Measurements from ENCODE around the gene SUGP1. TPM values are rescaled to one million over a fixed set of nuclear protein-coding genes. Genes with fewer than 3 reads are reported as not detected.

SUGP1 gene
- total RNA-seq, 1 donor from 2014 or later = 59.1 TPM

DNA sequence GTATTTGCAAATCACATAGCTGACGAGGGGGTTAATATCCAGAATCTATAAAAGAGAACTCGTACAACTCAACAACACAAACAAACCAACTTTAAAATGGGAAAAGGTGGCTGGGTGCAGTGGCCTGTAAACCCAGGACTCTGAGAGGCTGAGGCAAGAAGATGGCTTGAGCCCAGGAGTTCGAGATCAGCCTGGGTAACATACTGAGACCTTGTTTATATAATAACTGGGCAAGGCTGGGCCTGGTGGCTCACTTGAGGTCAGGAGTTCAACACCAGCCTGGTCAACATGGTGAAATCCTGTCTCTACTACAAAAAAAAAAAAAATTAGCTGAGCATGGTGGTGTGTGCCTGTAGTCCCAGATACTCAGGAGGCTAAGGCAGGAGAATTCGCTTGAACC lies 25.4 kb downstream of the SUGP1 start:
- Histone ChIP-seq H3K27me3 (ENCODE audit: insufficient read depth, low read length) (no peaks in the 10 kb centered on the region), H3K4me1 (ENCODE audit: insufficient read depth, low read length) (no peaks in the 10 kb centered on the region), H3K9me3 (ENCODE audit: insufficient read depth, low read depth, low read length) (no peaks in the 10 kb centered on the region), H3K36me3 (ENCODE audit: insufficient read depth, low read length) (peaks cover 10% of the 10 kb centered on the region), H3K4me2 (ENCODE audit: low read length) (no peak overlapping the region), H3K27ac (ENCODE audit: low read depth, low read length) (no peak overlapping the region), H4K20me1 (ENCODE audit: insufficient read depth, low read length) (no peaks in the 10 kb centered on the region), H2AFZ (ENCODE audit: low read depth, low read length) (no peak overlapping the region), H3K4me3 (ENCODE audit: insufficient read depth, low read depth, low read length) (no peak overlapping the region), H3K79me2 (ENCODE audit: insufficient read depth, low read length) (no peaks in the 10 kb centered on the region), H3K9ac (ENCODE audit: low read length) (no peak overlapping the region)
- FAIRE-seq = no peak
- DNase-seq (ENCODE audit: low read depth) = no peak
- no peak overlapping the region for H3K27ac Mint-ChIP-seq (ENCODE audit: unreplicated experiment)
- peaks cover 23% of the 10 kb centered on the region for H3K36me3 Mint-ChIP-seq (ENCODE audit: low read depth, unreplicated experiment)
- TF ChIP-seq EZH2 (IDR thresholded peaks at IDR 0.05; ENCODE audit: insufficient read depth, low read length) = no peak
- H3K27me3 Mint-ChIP-seq (ENCODE audit: low read depth, unreplicated experiment) = no peaks in the 10 kb centered on the region
- H3K9me3 Mint-ChIP-seq (ENCODE audit: unreplicated experiment) = no peaks in the 10 kb centered on the region
- no peak overlapping the region for H3K4me3 Mint-ChIP-seq (ENCODE audit: unreplicated experiment)
- no peaks in the 10 kb centered on the region for H3K4me1 Mint-ChIP-seq (ENCODE audit: low read depth, unreplicated experiment)

DNA sequence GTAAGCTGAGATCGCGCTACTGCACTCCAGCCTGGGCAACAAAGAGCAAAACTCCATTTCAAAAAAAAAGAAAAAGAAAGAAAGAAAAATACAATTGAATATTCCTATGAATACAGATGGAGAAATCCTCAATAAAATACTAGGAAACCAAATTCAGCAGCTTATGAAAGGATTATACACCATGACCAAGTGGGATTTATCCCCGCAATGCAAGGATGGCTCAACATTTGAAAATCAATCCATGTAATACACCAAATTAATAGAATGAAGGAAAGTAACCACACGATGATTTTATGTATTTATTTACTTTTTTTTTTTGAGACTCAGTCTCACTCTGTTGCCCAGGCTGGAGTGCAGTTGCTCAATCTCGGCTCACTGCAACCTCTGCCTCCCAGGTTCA lies 27.7 kb downstream of the SUGP1 start:
- H3K36me3 Mint-ChIP-seq (ENCODE audit: low read depth, unreplicated experiment) = peaks cover 22% of the 10 kb centered on the region
- Histone ChIP-seq H3K4me1 (ENCODE audit: insufficient read depth, low read length) (no peaks in the 10 kb centered on the region), H3K4me3 (ENCODE audit: insufficient read depth, low read depth, low read length) (no peak overlapping the region), H2AFZ (ENCODE audit: low read depth, low read length) (no peak overlapping the region), H4K20me1 (ENCODE audit: insufficient read depth, low read length) (no peaks in the 10 kb centered on the region), H3K27me3 (ENCODE audit: insufficient read depth, low read length) (no peaks in the 10 kb centered on the region), H3K9ac (ENCODE audit: low read length) (no peak overlapping the region), H3K79me2 (ENCODE audit: insufficient read depth, low read length) (no peaks in the 10 kb centered on the region), H3K9me3 (ENCODE audit: insufficient read depth, low read depth, low read length) (no peaks in the 10 kb centered on the region), H3K36me3 (ENCODE audit: insufficient read depth, low read length) (peaks cover 13% of the 10 kb centered on the region), H3K4me2 (ENCODE audit: low read length) (no peak overlapping the region), H3K27ac (ENCODE audit: low read depth, low read length) (no peak overlapping the region)
- H3K4me1 Mint-ChIP-seq (ENCODE audit: low read depth, unreplicated experiment) = no peaks in the 10 kb centered on the region
- no peak for DNase-seq (ENCODE audit: low read depth)
- TF ChIP-seq, protein P1, sequence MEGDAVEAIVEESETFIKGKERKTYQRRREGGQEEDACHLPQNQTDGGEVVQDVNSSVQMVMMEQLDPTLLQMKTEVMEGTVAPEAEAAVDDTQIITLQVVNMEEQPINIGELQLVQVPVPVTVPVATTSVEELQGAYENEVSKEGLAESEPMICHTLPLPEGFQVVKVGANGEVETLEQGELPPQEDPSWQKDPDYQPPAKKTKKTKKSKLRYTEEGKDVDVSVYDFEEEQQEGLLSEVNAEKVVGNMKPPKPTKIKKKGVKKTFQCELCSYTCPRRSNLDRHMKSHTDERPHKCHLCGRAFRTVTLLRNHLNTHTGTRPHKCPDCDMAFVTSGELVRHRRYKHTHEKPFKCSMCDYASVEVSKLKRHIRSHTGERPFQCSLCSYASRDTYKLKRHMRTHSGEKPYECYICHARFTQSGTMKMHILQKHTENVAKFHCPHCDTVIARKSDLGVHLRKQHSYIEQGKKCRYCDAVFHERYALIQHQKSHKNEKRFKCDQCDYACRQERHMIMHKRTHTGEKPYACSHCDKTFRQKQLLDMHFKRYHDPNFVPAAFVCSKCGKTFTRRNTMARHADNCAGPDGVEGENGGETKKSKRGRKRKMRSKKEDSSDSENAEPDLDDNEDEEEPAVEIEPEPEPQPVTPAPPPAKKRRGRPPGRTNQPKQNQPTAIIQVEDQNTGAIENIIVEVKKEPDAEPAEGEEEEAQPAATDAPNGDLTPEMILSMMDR (IDR thresholded peaks at IDR 0.05; ENCODE audit: insufficient read depth, low read depth, low read length) = no peak
- no peak for TF ChIP-seq EZH2 (IDR thresholded peaks at IDR 0.05; ENCODE audit: insufficient read depth, low read length)
- H3K4me3 Mint-ChIP-seq (ENCODE audit: unreplicated experiment) = no peak overlapping the region
- H3K27me3 Mint-ChIP-seq (ENCODE audit: low read depth, unreplicated experiment) = no peaks in the 10 kb centered on the region
- no peak for FAIRE-seq
- no peak overlapping the region for H3K27ac Mint-ChIP-seq (ENCODE audit: unreplicated experiment)
- no peaks in the 10 kb centered on the region for H3K9me3 Mint-ChIP-seq (ENCODE audit: unreplicated experiment)

DNA sequence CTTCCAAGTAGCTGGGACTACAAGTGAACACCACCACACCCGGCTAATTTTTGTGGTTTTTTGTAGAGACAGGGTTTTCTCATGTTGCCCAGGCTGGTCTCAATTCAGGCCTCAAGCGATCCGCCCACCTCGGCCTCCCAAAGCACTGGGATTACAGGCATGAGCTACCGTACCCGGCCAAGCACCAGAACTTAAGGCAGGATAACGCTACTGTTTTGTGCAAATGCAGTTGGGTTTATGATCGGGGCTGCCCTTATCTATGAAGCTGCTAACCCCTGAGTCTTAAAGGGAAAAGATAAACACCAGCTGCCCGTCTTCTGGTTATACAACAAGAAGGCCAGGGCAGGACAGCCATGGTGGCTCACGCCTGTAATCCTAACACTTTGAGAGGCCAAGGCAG lies 34.6 kb downstream of the SUGP1 start:
- Histone ChIP-seq H3K9ac (ENCODE audit: low read length) (no peak overlapping the region), H3K9me3 (ENCODE audit: insufficient read depth, low read depth, low read length) (no peaks in the 10 kb centered on the region), H3K79me2 (ENCODE audit: insufficient read depth, low read length) (no peaks in the 10 kb centered on the region), H3K27ac (ENCODE audit: low read depth, low read length) (no peak overlapping the region), H3K27me3 (ENCODE audit: insufficient read depth, low read length) (no peaks in the 10 kb centered on the region), H3K36me3 (ENCODE audit: insufficient read depth, low read length) (peaks cover 16% of the 10 kb centered on the region), H2AFZ (ENCODE audit: low read depth, low read length) (no peak overlapping the region), H3K4me2 (ENCODE audit: low read length) (no peak overlapping the region), H4K20me1 (ENCODE audit: insufficient read depth, low read length) (no peaks in the 10 kb centered on the region), H3K4me3 (ENCODE audit: insufficient read depth, low read depth, low read length) (no peak overlapping the region), H3K4me1 (ENCODE audit: insufficient read depth, low read length) (no peaks in the 10 kb centered on the region)
- H3K9me3 Mint-ChIP-seq (ENCODE audit: unreplicated experiment) = peaks cover 2% of the 10 kb centered on the region
- no peak overlapping the region for H3K4me3 Mint-ChIP-seq (ENCODE audit: unreplicated experiment)
- H3K4me1 Mint-ChIP-seq (ENCODE audit: low read depth, unreplicated experiment) = no peaks in the 10 kb centered on the region
- no peaks in the 10 kb centered on the region for H3K27me3 Mint-ChIP-seq (ENCODE audit: low read depth, unreplicated experiment)
- no peak overlapping the region for H3K27ac Mint-ChIP-seq (ENCODE audit: unreplicated experiment)
- TF ChIP-seq, protein P1 (IDR thresholded peaks at IDR 0.05; ENCODE audit: insufficient read depth, low read depth, low read length) = no peak
- TF ChIP-seq EZH2 (IDR thresholded peaks at IDR 0.05; ENCODE audit: insufficient read depth, low read length) = no peak
- no peak for DNase-seq (ENCODE audit: low read depth)
- peaks cover 9% of the 10 kb centered on the region for H3K36me3 Mint-ChIP-seq (ENCODE audit: low read depth, unreplicated experiment)
- FAIRE-seq = no peak

Measured in astrocyte (in vitro differentiated cells and primary cell).